GM12878 (cell line): Measurements from ENCODE around the gene EGR4. TPM values are rescaled to one million over a fixed set of nuclear protein-coding genes. Genes with fewer than 3 reads are reported as not detected.

Experiments used
- ATAC-seq: fragments of 200-7000 bp; cut with Tn5 transposase; 3 replicates; pipeline ENCODE4 v1.9.1; 2020; ENCODE audit warnings: mild to moderate bottlenecking, moderate library complexity
- BruUV-seq: library from RNA; stranded (reverse); fragments of 400-500 nt; replicated peaks from 2 replicates; lab custom pipeline; 2021; lab: Mats Ljungman, UMichigan
- CTCF ChIA-PET: fragments of 300-600 bp; sonication (Branson Sonifier 250); formaldehyde crosslinking; extraction: SDS; loops from one replicate; lab custom pipeline; 2021; ENCODE audit warnings: inconsistent platforms; lab: Yijun Ruan, JAX
- POLR2A ChIA-PET: fragments of 350-600 bp; formaldehyde crosslinking; extraction: SDS; loops from one replicate; lab custom pipeline; 2021; ENCODE audit warnings: inconsistent platforms; lab: Charles Lee
- RAD21 ChIA-PET: fragments of 300-600 bp; sonication (Branson Sonifier 250); formaldehyde crosslinking; loops from one replicate; lab custom pipeline; 2023; ENCODE audit warnings: antibody characterized with exemption; ENCODE audit not compliant: unreplicated experiment; lab: Charles Lee
- SMC1A ChIA-PET: fragments of 300-600 bp; sonication (Branson Sonifier 250); formaldehyde crosslinking; loops from one replicate; lab custom pipeline; 2023; ENCODE audit not compliant: unreplicated experiment, uncharacterized antibody; lab: Charles Lee
- DNase-seq: peaks from one replicate; pipeline ENCODE4 v3.0.0-alpha.2; 2011; ENCODE audit warnings: low read depth, low spot score
- FAIRE-seq: peaks from 3 replicates; lab custom pipeline; 2011; peaks lifted over from hg19 to GRCh38; lab: Jason Lieb, UNC
- H2AFZ ChIP-seq: 2 replicates; pipeline ENCODE4 v1.6.0; 2011; ENCODE audit warnings: low read depth, low read length, control low read depth; ENCODE audit not compliant: control insufficient read depth
- H3K27ac ChIP-seq: 2 replicates; pipeline ENCODE4 v1.5.1; 2011; ENCODE audit warnings: control low read depth; ENCODE audit not compliant: control insufficient read depth, insufficient read depth
- H3K27me3 ChIP-seq, 2 experiments: replicated peaks in 1 of 2; 2 replicates each; pipeline versions ENCODE4 v1.6.0 to v1.6.1; 2011; ENCODE audit warnings: low read length in 1 of 2; ENCODE audit not compliant: control insufficient read depth in 2 of 2, insufficient read depth in 2 of 2
- H3K36me3 ChIP-seq, 2 experiments: 2 replicates each; pipeline ENCODE4 v1.5.1; 2011; ENCODE audit warnings: low read length in 1 of 2; ENCODE audit not compliant: control insufficient read depth in 2 of 2, insufficient read depth in 2 of 2
- H3K4me1 ChIP-seq: 2 replicates; pipeline ENCODE4 v1.6.1; 2011; ENCODE audit warnings: mild to moderate bottlenecking, low read length, moderate library complexity, mixed read lengths; ENCODE audit not compliant: control insufficient read depth, insufficient read depth
- H3K4me2 ChIP-seq: 2 replicates; pipeline ENCODE4 v1.6.0; 2011; ENCODE audit warnings: control low read depth; ENCODE audit not compliant: control insufficient read depth, insufficient read depth
- H3K4me3 ChIP-seq: fragments of 200-600 bp; sonication (generic); 2 replicates; pipeline ENCODE4 v1.5.1; 2016
- H3K79me2 ChIP-seq: 2 replicates; pipeline ENCODE4 v1.6.0; 2011; ENCODE audit warnings: low read length; ENCODE audit not compliant: control insufficient read depth, insufficient read depth
- H3K9ac ChIP-seq: 2 replicates; pipeline ENCODE4 v1.8.0; 2011; ENCODE audit warnings: low read length, control low read depth, mixed read lengths; ENCODE audit not compliant: control insufficient read depth, insufficient read depth
- H3K9me3 ChIP-seq: replicated peaks from 3 replicates; pipeline ENCODE4 v1.5.1; 2011; ENCODE audit warnings: mild to moderate bottlenecking, low read length; ENCODE audit not compliant: control insufficient read depth, insufficient read depth
- H4K20me1 ChIP-seq: 2 replicates; pipeline ENCODE4 v1.6.0; 2011; ENCODE audit not compliant: control insufficient read depth, insufficient read depth
- IKZF2 ChIP-seq, 2 experiments: fragments of 450-650 bp; IDR thresholded peaks; 2 replicates each; pipeline ENCODE4 v1.6.1; 2017; ENCODE audit warnings: mild to moderate bottlenecking in 2 of 2, moderate library complexity in 2 of 2
- MTA2 ChIP-seq: fragments of 450-650 bp; IDR thresholded peaks from 2 replicates; pipeline ENCODE4 v1.6.1; 2016; ENCODE audit warnings: low read depth, mild to moderate bottlenecking, moderate library complexity
- SMARCA5 ChIP-seq: fragments of 450-650 bp; IDR thresholded peaks from 2 replicates; pipeline ENCODE4 v1.6.1; 2017; ENCODE audit warnings: mild to moderate bottlenecking
- SUPT20H ChIP-seq: IDR thresholded peaks from 2 replicates; pipeline ENCODE4 v1.6.1; 2011; ENCODE audit warnings: low read depth, mild to moderate bottlenecking, low read length, moderate library complexity, borderline replicate concordance; ENCODE audit not compliant: control insufficient read depth
- ZBTB33 ChIP-seq: fragments of 450-650 bp; IDR thresholded peaks from 2 replicates; pipeline ENCODE4 v1.6.1; 2017; ENCODE audit warnings: mild to moderate bottlenecking
- ZNF384 ChIP-seq: IDR thresholded peaks from 2 replicates; pipeline ENCODE4 v1.6.1; 2012; ENCODE audit warnings: low read depth, mild to moderate bottlenecking, low read length, improper control_type of control experiment, borderline replicate concordance
- WGBS: methylation state at CpG from one replicate; pipeline ENCODE4 v1.1.6; 2016; ENCODE audit warnings: low lambda C conversion rate; ENCODE audit not compliant: insufficient replicate concordance, insufficient coverage; ENCODE audit errors: missing lambda C conversion rate; 5-methylcytosine and 5-hydroxymethylcytosine counted together
- in situ Hi-C: fragments of 300-500 bp; cut with MboI; formaldehyde crosslinking; loops from 9 replicates; pipeline ENCODE4 v1.14.3; 2018; ENCODE audit warnings: mixed read lengths
- intact Hi-C: fragments of 100-400 bp; cut with micrococcal nuclease; formaldehyde crosslinking; loops from one replicate; pipeline ENCODE4 v1.14.2; 2022; ENCODE audit not compliant: unreplicated experiment
- polyA plus RNA-seq, 11 experiments: library from polyadenylated mRNA; depleted of rRNA in 4 of 11; unstranded in 6 of 11; stranded (reverse) in 5 of 11; fragments of >200 nt; fragmentation: Nextera tagmentation in 4 of 11; fragmentation: Illumina TruSeq in 1 of 11; extraction: Ambion mirVana in 4 of 11; extraction: Trizol in 1 of 11; gene quantifications; 1 replicate in 1 of 11; 2 replicates in 10 of 11; pipeline versions ENCODE4 v1.2.1 to v1.2.3, GENCODE V29; 2011 to 2016; ENCODE audit warnings: inconsistent platforms in 2 of 11, missing spikeins in 2 of 11, low read depth in 1 of 11
- total RNA-seq, 4 experiments: library from RNA; depleted of rRNA in 3 of 4; stranded (reverse); fragments of >200 nt in 3 of 4; fragmentation: Illumina TruSeq in 1 of 4; extraction: Trizol in 1 of 4; gene quantifications; 2 replicates each; pipeline versions ENCODE4 v1.2.1 to v1.2.3, GENCODE V29; 2013 to 2021

Gene EGR4
- total and polyA plus RNA-seq, 10 of the 15 experiments (the other 5 are each of a cell fraction or from before 2014, with no cell fraction given) = 0.07 TPM; not detected in 9

GRCh38 chr2:73337828-73338227 lies 44.5 kb upstream of the EGR4 start:
- ChIA-PET RAD21 (no interaction called here), SMC1A (no interaction called here), CTCF (interaction anchor here (1.0 kb wide), 1 partner anchor 31 kb away, joined by 3 read pairs; no protein-coding TSS in a partner anchor), POLR2A (no interaction called here)
- Histone ChIP-seq H3K4me2 (no peak overlapping the region), H3K79me2 (no peaks in the 10 kb centered on the region), H3K27me3 (no peaks in the 10 kb centered on the region), H3K27ac (no peak overlapping the region), H3K4me3 (peak overlapping the region; percentile 9; the same call in 1 of the 2 replicates), H3K4me1 (peaks cover 3% of the 10 kb centered on the region; the same call in 1 of the 2 replicates), H3K9me3 (peaks cover 4% of the 10 kb centered on the region; the same call in 1 of the 3 replicates), H2AFZ (no peak overlapping the region), H3K9ac (no peak overlapping the region), H4K20me1 (no peaks in the 10 kb centered on the region), H3K36me3 (no peaks in the 10 kb centered on the region)
- BruUV-seq = no TSS peak
- DNase-seq (no peak), ATAC-seq (peak; percentile 70; the same call in 2 of the 3 replicates), FAIRE-seq (no peak)
- intact Hi-C loops = no loop called here
- WGBS = 1% methylated on average over 3 of the region's 3 CpGs
- in situ Hi-C loops = no loop called here
- TF ChIP-seq ZNF384 (no peak), MTA2 (peak; percentile 67), ZBTB33 (no peak), SMARCA5 (no peak), SUPT20H (no peak), IKZF2 (IDR thresholded peaks at IDR 0.05) (peak in 1 of 2 experiments; percentile 18; a peak in 1 of 4 replicates)
